ENCODE results near the gene BTBD19. TPM values are rescaled to one million over a fixed set of nuclear protein-coding genes. Genes with fewer than 3 reads are reported as not detected.

Gene BTBD19
- polyA plus RNA-seq, 1 donor (not counting 4 experiments of a cell fraction or from before 2014, with no cell fraction given) = 2.9 TPM

DNA sequence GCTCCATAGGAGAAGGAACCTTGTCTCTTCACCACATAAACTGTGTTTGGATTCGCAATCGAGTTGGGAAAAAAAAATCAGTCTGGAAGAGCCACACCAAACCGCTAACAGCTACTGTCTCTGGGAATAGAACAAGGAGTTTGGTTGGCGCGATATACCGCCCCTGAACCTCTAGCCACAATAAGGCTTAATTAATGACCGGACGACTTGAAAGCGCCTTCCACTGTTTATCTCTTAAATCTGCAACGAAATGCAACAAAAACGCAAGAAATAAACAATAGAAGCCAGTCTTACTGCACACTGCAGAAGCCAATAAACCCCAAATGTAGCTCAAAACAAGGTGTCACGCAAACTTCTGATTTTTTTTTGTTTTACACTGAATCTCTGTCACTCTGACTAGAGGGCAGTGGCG is 10.9 kb downstream of the BTBD19 start:
- no peaks in the 10 kb centered on the region for H3K9me1 ChIP-seq (ENCODE audit: control insufficient read depth, extremely low read depth, insufficient read depth, low read length)
- no peaks in the 10 kb centered on the region for H3K79me2 ChIP-seq (ENCODE audit: control insufficient read depth, insufficient read depth, low read length)
- no peaks in the 10 kb centered on the region for H4K20me1 ChIP-seq (ENCODE audit: control insufficient read depth, extremely low read depth, insufficient read depth, low read length)
- TF ChIP-seq EZH2 (IDR thresholded peaks at IDR 0.05; ENCODE audit: low read length) = no peak
- TF ChIP-seq, protein P1, sequence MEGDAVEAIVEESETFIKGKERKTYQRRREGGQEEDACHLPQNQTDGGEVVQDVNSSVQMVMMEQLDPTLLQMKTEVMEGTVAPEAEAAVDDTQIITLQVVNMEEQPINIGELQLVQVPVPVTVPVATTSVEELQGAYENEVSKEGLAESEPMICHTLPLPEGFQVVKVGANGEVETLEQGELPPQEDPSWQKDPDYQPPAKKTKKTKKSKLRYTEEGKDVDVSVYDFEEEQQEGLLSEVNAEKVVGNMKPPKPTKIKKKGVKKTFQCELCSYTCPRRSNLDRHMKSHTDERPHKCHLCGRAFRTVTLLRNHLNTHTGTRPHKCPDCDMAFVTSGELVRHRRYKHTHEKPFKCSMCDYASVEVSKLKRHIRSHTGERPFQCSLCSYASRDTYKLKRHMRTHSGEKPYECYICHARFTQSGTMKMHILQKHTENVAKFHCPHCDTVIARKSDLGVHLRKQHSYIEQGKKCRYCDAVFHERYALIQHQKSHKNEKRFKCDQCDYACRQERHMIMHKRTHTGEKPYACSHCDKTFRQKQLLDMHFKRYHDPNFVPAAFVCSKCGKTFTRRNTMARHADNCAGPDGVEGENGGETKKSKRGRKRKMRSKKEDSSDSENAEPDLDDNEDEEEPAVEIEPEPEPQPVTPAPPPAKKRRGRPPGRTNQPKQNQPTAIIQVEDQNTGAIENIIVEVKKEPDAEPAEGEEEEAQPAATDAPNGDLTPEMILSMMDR (optimal IDR thresholded peaks at IDR 0.05 in 1 of 3, IDR thresholded peaks at IDR 0.05 in 1 of 3, conservative IDR thresholded peaks at IDR 0.05 in 1 of 3; ENCODE audit: extremely low read depth in 1 of 3, insufficient read depth in 2 of 3, low read length in 3 of 3) = no peak
- H3K9me3 ChIP-seq (ENCODE audit: control insufficient read depth, low read depth, low read length) = no peaks in the 10 kb centered on the region
- H3K4me1 ChIP-seq (ENCODE audit: control insufficient read depth, extremely low read depth, insufficient read depth, low read length) = peaks cover 39% of the 10 kb centered on the region
- peak overlapping the region; percentile 98 for H3K9ac ChIP-seq (ENCODE audit: control insufficient read depth, extremely low read depth, insufficient read depth, low read length)
- peak overlapping the region; percentile 100 for H3K27ac ChIP-seq (ENCODE audit: control insufficient read depth, insufficient read depth, low read length)
- no peak overlapping the region for H2AFZ ChIP-seq (ENCODE audit: control insufficient read depth, low read length)
- peak; percentile 87 for FAIRE-seq
- peak overlapping the region; percentile 90 for H3K4me2 ChIP-seq (ENCODE audit: control insufficient read depth, extremely low read depth, insufficient read depth, low read depth, low read length)
- H3K4me3 ChIP-seq (ENCODE audit: control insufficient read depth in 2 of 3, extremely low read depth in 1 of 3, insufficient read depth in 2 of 3, low read depth in 1 of 3, low read length in 3 of 3) = peak overlapping the region in 2 of 3 experiments; percentile 33 to 35
- dilution Hi-C loops (cut with MboI; ENCODE audit: extremely low pct_ligation_motif_present, low sequenced_read_pairs) = no loop called here
- no peaks in the 10 kb centered on the region for H3K27me3 ChIP-seq (ENCODE audit: control insufficient read depth, extremely low read depth, insufficient read depth, low read length)
- H3K36me3 ChIP-seq (ENCODE audit: control insufficient read depth in 2 of 2, extremely low read depth in 1 of 2, insufficient read depth in 2 of 2, low read length in 2 of 2) = peaks cover 0 to 1% of the 10 kb centered on the region in 2 experiments
- DNase-seq (ENCODE audit: low read depth, low spot score) = no peak

DNA sequence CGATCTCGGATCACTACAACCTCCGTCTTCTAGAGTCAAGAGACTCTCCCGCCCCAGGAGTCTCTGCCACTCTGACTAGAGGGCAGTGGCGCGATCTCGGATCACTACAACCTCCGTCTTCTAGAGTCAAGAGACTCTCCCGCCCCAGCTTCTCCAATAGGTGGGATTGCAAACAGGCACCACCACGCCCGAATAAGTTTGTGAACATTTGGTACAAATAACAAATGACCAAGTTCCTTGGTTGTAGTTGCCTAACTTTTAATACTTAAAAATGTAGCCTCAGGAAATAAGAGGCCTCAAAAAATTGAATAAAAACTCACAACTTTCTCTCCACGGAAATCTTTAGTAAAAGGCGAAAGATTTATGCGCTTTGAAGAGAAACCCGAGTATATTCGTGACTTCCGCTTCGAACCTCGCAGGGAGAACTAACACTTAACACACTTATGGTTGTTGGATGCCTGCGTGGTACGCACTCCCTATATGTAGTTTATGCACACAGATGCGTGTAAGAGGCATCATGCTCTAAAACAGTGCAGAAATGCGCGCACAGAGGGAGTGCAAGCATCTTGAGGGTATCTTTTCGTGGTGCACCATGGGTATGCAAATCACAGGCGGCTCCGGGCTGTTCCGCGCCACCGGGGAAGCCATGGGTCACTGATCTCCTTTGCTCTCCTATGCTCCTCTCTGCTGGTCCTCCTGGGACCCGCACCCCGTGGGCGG is 11.4 kb downstream of the BTBD19 start:
- Histone ChIP-seq H3K9me3 (ENCODE audit: control insufficient read depth, low read depth, low read length) (no peaks in the 10 kb centered on the region), H3K9ac (ENCODE audit: control insufficient read depth, extremely low read depth, insufficient read depth, low read length) (peak overlapping the region; percentile 98), H3K4me1 (ENCODE audit: control insufficient read depth, extremely low read depth, insufficient read depth, low read length) (peaks cover 34% of the 10 kb centered on the region), H3K4me3 (ENCODE audit: control insufficient read depth in 2 of 3, extremely low read depth in 1 of 3, insufficient read depth in 2 of 3, low read depth in 1 of 3, low read length in 3 of 3) (peak overlapping the region; percentile 20 to 83 (median 33)), H3K9me1 (ENCODE audit: control insufficient read depth, extremely low read depth, insufficient read depth, low read length) (no peaks in the 10 kb centered on the region), H3K4me2 (ENCODE audit: control insufficient read depth, extremely low read depth, insufficient read depth, low read depth, low read length) (peak overlapping the region; percentile 90), H3K36me3 (ENCODE audit: control insufficient read depth in 2 of 2, extremely low read depth in 1 of 2, insufficient read depth in 2 of 2, low read length in 2 of 2) (peaks cover 0 to 1% of the 10 kb centered on the region in 2 experiments), H3K27ac (ENCODE audit: control insufficient read depth, insufficient read depth, low read length) (peak overlapping the region; percentile 100), H3K27me3 (ENCODE audit: control insufficient read depth, extremely low read depth, insufficient read depth, low read length) (no peaks in the 10 kb centered on the region), H4K20me1 (ENCODE audit: control insufficient read depth, extremely low read depth, insufficient read depth, low read length) (no peaks in the 10 kb centered on the region), H3K79me2 (ENCODE audit: control insufficient read depth, insufficient read depth, low read length) (no peaks in the 10 kb centered on the region), H2AFZ (ENCODE audit: control insufficient read depth, low read length) (peak overlapping the region; percentile 97)
- peak; percentile 29 for FAIRE-seq
- dilution Hi-C loops (cut with MboI; ENCODE audit: extremely low pct_ligation_motif_present, low sequenced_read_pairs) = no loop called here
- no peak for DNase-seq (ENCODE audit: low read depth, low spot score)
- no peak for TF ChIP-seq EZH2 (IDR thresholded peaks at IDR 0.05; ENCODE audit: low read length)
- TF ChIP-seq, protein P1 (optimal IDR thresholded peaks at IDR 0.05 in 1 of 3, IDR thresholded peaks at IDR 0.05 in 1 of 3, conservative IDR thresholded peaks at IDR 0.05 in 1 of 3; ENCODE audit: extremely low read depth in 1 of 3, insufficient read depth in 2 of 3, low read length in 3 of 3) = peak in 1 of 3 experiments; percentile 7
